HL-60 (cell line): ENCODE data around the gene WBP1.

Experiments used
- CTCF ChIP-seq: IDR thresholded peaks from one replicate; pipeline ENCODE4 v1.5.1; 2011; ENCODE audit warnings: low read length, control low read depth, inconsistent platforms; ENCODE audit not compliant: insufficient read depth
- GABPA ChIP-seq: IDR thresholded peaks from 2 replicates; pipeline ENCODE4 v1.6.1; 2012; ENCODE audit warnings: low read depth
- POLR2AphosphoS5 ChIP-seq: IDR thresholded peaks from 2 replicates; pipeline ENCODE4 v1.6.1; 2012; ENCODE audit warnings: low read depth

DNA sequence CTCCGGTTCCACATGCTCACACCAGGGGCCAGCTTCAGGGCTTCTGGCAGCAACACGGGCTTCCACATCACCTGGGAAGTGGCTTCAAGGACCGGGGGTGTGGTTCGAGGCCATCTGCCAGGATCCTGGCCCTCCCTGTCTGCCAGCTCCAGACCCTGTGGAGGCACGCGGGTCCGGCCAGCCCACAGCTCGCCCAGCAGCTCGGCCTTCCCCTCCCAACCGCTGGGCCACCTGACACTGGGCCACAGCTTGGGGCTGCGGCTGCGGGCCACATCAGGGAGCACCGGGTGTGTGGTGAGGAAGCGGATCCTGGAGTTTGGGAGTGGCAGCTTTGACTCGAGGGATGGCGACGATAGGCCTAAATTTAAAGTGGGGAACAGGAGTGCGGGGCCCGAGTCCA lies 43.8 kb upstream of the WBP1 start:
- TF ChIP-seq GABPA (no peak), CTCF (no peak), POLR2AphosphoS5 (no peak)
